ENCODE results near the gene C11orf54.
A peak's percentile ranks its signal among the peaks of the same experiment; 100 is the strongest.

Gene C11orf54

DNA sequence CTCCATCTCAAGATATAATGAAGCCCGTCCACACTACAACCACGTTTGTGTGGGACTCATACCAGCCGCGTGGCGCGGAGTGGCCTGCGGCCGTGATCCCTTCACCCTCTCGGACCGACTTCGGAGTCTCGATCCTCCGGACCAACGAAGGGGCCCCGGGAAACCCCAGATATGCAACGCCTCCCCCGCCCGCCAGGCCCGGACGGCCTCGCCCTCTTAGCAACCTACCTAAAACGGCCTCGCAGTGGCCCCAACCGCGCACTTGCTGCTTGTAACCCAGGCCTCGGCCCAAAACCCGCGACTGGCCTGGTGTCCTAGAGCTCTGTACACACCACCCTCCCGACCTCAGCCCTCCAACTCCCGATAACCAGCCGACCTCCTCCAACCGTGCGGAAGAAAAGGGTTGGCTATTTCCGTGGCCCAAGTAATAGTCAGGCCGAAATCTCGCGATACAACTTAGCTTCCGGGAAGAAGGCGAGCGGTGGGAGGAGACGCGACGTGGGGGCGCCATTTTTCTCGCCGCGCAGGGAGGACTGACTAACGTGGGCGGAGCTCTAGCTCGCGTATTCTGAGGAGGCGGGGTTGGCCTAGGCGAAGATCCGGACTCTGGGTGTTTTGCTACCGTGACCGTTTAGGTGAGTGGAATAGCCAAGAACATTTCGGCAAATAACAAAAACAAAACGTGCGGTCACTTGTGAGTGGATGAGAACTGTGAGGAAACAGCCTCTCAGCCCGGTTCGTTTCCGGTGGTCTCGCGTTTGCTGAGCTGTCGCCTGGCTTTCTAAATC lies at the start of gene C11orf54, which contains the start of gene TAF1D:
C11orf54 (plus strand) TSS at position 579 of the 788 bp plus-strand sequence. CDS start 5,722 bp downstream, outside the sequence.
TAF1D (minus strand) TSS at position 402 of the 788 bp plus-strand sequence. CDS start 2,191 bp downstream, outside the sequence.
- peak; percentile 90 for DNase-seq

DNA sequence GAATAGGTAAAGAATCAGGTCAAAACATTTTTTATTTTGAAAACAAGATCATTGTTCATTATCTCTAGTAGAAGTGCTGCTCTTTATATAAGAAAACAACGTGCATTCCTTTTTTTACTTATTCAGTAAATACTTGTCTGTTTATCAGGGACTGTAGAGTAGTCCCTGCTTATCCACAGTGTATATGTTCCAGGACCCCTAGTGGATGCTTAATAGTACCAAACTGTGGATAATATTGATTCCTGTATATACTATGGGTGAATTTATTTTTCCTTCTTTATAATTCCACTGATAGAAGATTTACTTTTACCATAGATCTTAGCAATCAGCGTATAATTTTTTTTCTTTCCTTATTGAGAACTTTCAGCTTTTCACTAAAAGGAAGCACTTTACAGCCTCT lies 47.4 kb upstream of the C11orf54 start:
- DNase-seq: no peak

DNA sequence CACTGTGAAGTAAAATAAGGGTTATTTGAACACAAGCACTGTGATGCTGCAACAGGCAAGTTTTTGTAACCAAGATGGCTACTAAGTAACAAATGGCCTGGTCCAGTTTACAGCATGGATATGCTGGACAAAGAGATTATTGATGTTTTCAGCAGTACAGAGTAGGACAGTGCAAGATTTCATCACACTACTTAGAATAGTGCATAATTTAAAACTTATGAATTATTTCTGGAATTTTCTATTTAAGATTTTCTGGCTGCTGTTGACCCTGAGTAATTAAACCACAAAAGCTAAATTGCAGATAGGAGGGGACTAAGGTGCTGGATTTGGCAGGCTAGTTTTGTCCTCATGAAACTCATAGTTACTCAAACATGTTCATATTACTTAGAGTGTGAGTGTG lies 46.9 kb upstream of the C11orf54 start:
- DNase-seq: no peak

- DNase-seq: no peak
These were observed 43.9 kb upstream of the C11orf54 start for GRCh38 chr11:93697611-93698010.

DNA sequence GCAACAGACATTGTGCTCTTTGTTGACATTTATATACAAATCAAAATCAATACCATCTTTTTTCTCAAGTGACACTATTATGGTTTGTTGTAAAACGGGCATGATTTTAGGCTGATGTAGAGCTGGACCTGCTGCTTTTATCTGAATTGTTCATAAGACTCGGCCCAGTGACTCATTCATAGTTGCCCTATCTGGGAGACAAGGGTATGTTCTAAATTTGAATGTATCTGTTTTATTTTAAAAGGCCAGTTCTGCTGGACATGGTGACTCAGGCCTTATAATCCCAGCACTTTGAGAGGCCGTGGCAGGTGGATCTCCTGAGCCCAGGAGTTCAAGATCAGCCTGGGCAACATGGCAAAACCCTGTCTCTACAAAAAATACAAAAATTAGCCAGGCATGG lies 40.6 kb upstream of the C11orf54 start:
- DNase-seq: no peak

- DNase-seq: no peak
These were observed 37.2 kb upstream of the C11orf54 start for GRCh38 chr11:93704237-93704636.

DNA sequence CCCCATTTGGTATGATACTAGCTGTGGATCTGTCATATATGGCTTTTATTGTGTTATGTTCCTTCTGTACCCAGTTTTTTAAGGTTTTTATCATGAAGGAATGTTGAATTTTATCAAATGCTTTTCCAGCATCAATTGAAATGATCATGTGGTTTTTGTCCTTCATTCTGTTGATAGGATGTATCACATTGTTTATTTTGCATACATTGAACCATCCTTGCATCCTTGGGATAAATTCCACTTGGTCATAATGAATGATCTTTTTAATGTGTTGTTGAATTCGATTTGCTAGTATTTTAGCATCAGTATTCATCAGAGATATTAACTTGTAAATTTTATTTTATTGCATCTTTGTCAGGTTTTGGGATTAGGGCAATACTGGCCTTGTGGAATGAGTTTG lies 31.2 kb upstream of the C11orf54 start:
- DNase-seq: no peak

DNA sequence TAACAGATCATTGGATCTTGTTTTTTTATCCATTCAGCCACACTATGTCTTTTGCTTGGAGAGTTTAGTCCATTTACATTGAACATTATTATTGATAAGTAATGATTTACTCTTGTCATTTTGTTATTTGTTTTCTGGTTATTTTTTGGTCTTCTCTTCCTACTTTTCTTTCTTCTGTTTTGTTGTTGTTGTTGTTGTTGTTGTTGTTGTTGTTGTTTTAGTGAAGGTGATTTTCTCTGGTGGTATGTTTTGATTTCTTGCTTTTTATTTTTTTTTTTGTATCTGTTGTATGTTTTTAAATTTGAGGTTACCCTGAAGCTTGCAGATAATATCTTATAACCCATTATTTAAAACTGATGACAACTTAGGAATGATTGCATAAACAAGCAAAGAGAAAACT lies 28.8 kb upstream of the C11orf54 start:
- no peak for DNase-seq

DNA sequence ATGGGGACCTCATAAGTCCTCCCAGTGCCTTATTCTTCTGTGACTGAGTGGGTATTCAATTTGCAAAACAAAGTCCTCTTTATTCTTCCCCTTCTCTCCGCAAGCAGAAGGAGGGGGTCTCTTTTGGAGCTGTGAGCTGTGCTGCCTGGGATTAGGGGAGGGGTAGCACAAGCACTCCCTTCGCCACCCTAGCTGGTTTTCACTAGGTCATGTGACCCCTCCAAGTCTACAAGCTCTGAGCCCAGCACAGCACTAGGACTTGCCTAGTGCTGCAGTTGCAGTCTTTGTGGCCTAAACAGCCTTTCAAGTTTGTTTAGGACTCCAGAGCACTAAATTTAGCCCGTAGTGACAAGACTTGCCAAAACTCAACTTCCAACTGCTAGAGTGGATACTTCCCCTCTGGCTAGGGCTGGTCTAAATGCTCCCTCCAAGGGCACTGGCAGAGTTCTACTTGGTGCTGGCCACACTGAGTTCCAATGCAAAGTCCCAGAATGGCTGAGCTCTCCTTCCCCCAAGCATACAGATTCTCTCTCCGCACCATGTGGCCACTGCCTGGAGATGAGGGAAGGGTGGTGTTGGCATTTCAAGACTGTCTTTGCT lies 25.6 kb upstream of the C11orf54 start:
- DNase-seq: no peak

- no peak for DNase-seq
These were observed 24.0 kb upstream of the C11orf54 start for GRCh38 chr11:93717501-93717900.

GRCh38 chr11:93718057-93718563 lies 23.4 kb upstream of the C11orf54 start:
- DNase-seq: no peak

DNA sequence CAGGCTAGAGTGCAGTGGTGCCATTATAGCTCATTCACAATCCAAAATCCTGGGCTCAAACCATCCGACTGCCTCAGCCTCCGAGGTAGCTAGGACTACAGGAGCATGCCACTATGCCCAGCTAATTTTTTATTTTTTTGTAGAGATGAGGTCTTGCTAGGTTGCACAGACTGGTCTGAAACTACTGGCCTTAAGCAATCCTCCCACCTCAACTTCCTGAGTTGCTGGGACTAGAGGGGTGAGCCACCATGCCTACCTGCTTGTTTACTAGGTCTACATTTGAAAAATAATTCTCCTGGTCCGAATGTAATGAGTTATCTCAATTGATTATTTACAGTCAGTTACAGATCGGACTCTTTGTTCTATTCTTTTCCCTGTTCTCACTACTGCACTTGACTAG lies 22.2 kb upstream of the C11orf54 start:
- DNase-seq: no peak

DNA sequence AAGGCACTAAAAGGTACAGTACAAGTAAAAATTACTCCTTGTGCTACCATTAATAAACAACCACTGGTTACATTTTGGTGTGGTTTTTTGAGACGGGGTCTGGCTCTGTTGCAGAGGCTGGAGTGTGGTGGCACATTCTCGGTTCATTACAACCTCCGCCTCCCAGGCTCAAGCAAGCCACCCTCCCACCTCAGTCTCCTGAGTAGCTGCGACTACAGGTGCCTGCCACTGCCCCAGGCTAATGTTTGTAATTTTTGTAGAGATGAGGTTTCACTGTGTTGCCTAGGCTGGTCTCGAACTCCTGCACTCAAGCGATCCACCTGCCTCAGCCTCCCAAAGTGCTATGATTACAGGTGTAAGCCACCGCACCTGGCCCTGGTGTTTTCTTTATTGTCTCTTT lies 20.9 kb upstream of the C11orf54 start:
- DNase-seq: no peak

- no peak for DNase-seq
These were observed 17.4 kb upstream of the C11orf54 start for GRCh38 chr11:93724089-93724488.

DNA sequence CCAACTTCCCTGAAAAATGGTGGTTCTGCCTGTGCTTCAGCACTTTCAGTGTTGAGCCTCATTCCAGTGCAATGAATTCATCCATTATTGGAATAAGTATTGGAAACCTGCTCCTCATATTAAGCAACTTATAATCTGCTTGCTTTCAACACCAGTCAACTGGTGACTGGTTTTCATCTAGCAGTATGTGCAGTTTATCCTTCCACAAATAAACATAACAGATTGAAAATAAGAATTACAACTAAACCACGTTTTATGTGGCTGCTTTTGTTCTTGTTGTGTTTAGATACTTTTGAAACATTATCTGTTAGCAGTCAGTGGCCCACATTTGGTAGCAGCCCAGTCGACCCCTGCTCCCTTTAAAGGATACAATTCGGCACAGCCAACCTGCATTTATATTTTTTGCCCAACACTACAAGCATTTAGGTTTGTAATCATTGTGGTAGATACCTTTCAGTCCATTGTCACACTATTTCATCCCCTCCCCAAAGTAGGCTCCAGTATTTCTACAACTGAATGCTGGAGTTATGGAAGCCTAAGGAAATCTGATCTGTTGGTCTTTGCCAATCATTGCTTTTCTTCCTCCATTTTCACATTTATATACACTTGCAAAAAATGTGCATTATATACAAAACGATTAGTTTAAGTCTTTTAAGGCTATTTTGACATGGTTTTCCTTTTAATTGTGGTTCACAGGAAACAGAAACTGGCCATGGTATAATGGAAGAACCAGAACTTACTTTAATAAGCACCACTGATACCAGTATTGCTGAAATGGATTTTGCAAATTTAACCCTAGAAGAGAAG lies 13.3 kb upstream of the C11orf54 start:
- no peak for DNase-seq

DNA sequence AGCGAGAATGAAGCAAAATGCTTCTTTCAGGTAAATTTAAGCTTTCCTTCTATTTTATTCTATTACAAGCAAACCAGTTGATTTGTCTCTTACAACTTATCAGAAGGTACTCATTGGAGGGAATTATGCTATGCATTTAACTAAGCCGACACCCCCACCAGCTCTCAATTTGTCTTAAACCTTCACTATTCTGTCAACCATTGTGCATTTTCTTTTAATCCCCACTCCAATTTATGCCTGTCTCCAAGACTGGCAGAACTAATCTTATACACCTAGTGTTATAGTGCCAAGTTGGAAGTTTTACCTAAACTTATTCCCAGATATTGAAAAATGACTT lies 12.7 kb upstream of the C11orf54 start:
- no peak for DNase-seq

- DNase-seq: no peak
These were observed 12.3 kb upstream of the C11orf54 start for GRCh38 chr11:93729129-93729616.

- DNase-seq: no peak
These were observed 11.1 kb upstream of the C11orf54 start for GRCh38 chr11:93730108-93731107.

- DNase-seq: no peak
These were observed 9.1 kb upstream of the C11orf54 start for GRCh38 chr11:93732237-93732892.

GRCh38 chr11:93733474-93733873 lies 8.0 kb upstream of the C11orf54 start:
- no peak for DNase-seq

DNA sequence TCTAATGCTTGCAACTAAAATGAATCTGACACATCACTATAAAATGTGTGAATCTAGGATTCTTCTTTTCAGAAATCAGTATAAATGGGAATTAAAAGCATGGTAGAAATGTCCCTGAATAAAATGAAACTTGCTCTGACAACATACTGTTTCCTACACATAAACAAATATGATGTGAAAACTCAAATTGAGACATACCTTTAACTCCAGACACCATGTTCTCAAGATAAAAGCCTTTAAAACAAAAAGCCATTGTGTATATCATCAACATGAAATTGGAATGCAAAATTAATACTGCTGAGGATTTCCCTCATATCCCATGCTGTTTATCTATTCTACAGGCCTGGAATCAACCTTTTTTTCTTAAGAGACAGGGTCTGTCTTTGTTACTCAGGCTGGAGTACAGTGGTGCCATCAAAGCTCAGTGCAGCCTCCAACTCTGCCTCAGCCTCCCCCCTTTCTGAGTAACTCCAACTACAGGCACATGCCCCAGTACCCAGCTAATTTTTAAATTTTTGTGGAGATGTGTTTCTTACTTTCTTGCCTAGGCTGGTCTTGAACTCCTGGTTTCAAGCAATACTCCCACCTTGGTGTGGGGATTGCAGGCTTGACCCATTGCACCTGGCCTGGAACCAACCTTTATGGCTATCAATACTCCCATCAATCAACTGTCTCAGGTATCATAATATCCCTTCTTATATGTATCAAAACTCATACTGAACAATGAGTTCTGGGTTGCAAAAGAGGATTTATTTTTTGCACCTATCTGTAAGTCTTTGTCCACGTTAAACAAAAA lies 6.8 kb upstream of the C11orf54 start:
- no peak for DNase-seq

Data from NCI-H187 treated with DMSO at 0.1 percent for 48 hours (cell line).